Measurements from ENCODE around the gene RIMS4.
A peak's percentile ranks its signal among the peaks of the same experiment; 100 is the strongest.

The RIMS4 gene

GRCh38 chr20:44736170-44737021 lies 74.0 kb downstream of the RIMS4 start:
- DNase-seq: peak; percentile 58

GRCh38 chr20:44735816-44736169 lies 74.6 kb downstream of the RIMS4 start:
- no peak for DNase-seq

GRCh38 chr20:44734938-44735337 lies 75.4 kb downstream of the RIMS4 start:
- DNase-seq: no peak

GRCh38 chr20:44733341-44734069 lies 76.8 kb downstream of the RIMS4 start:
- peak; percentile 61 for DNase-seq

- DNase-seq: no peak
Measured at GRCh38 chr20:44732327-44732726, 78.0 kb downstream of the RIMS4 start.

GRCh38 chr20:44731657-44732056 lies 78.7 kb downstream of the RIMS4 start:
- no peak for DNase-seq

- DNase-seq: no peak
Measured at GRCh38 chr20:44730441-44730840, 79.9 kb downstream of the RIMS4 start.

GRCh38 chr20:44728801-44729443 lies 81.4 kb downstream of the RIMS4 start:
- DNase-seq: no peak

- no peak for DNase-seq
Measured at GRCh38 chr20:44727651-44728050, 82.7 kb downstream of the RIMS4 start.

GRCh38 chr20:44727039-44727438 lies 83.3 kb downstream of the RIMS4 start:
- no peak for DNase-seq

GRCh38 chr20:44725837-44726236 lies 84.5 kb downstream of the RIMS4 start:
- no peak for DNase-seq

- no peak for DNase-seq
Measured at GRCh38 chr20:44724423-44725091, 85.8 kb downstream of the RIMS4 start.

GRCh38 chr20:44723798-44724362 lies 86.5 kb downstream of the RIMS4 start:
- no peak for DNase-seq

- DNase-seq: no peak
Measured at GRCh38 chr20:44723391-44723790, 87.0 kb downstream of the RIMS4 start.

GRCh38 chr20:44722990-44723389 lies 87.4 kb downstream of the RIMS4 start:
- DNase-seq: no peak

GRCh38 chr20:44721785-44722054 lies 88.6 kb downstream of the RIMS4 start:
- no peak for DNase-seq

- no peak for DNase-seq
Measured at GRCh38 chr20:44720997-44721784, 89.2 kb downstream of the RIMS4 start.

- DNase-seq: no peak
Measured at GRCh38 chr20:44720621-44720996, 89.7 kb downstream of the RIMS4 start.

GRCh38 chr20:44719841-44720240 lies 90.5 kb downstream of the RIMS4 start:
- no peak for DNase-seq

- no peak for DNase-seq
Measured at GRCh38 chr20:44717986-44718385, 92.4 kb downstream of the RIMS4 start.

- no peak for DNase-seq
Measured at GRCh38 chr20:44716309-44717106, 93.8 kb downstream of the RIMS4 start.
